Panc1 (cell line): ENCODE measurements around the gene STK11IP. TPM values are rescaled to one million over a fixed set of nuclear protein-coding genes. Genes with fewer than 3 reads are reported as not detected.

Experiments
- ATAC-seq: fragments of 200-7000 bp; cut with Tn5 transposase; 2 replicates; pipeline ENCODE4 v1.9.1; 2020; ENCODE audit warnings: mild to moderate bottlenecking, moderate library complexity
- BruUV-seq: library from RNA; stranded (reverse); fragments of 400-500 nt; replicated peaks from 2 replicates; lab custom pipeline; 2021; lab: Mats Ljungman, UMichigan
- CTCF ChIA-PET: fragments of 300-600 bp; sonication (Branson Sonifier 250); formaldehyde crosslinking; loops from one replicate; lab custom pipeline; 2022; ENCODE audit warnings: antibody characterized with exemption; lab: Charles Lee
- POLR2A ChIA-PET: fragments of 300-600 bp; sonication (Branson Sonifier 250); formaldehyde crosslinking; loops from one replicate; lab custom pipeline; 2022; ENCODE audit warnings: antibody characterized with exemption; lab: Charles Lee
- DNase-seq: peaks from one replicate; pipeline ENCODE4 v3.0.0-alpha.2; 2010; ENCODE audit warnings: low read depth, low spot score
- H3K27ac ChIP-seq: 2 replicates; pipeline ENCODE4 v1.5.1; 2011; ENCODE audit warnings: mild to moderate bottlenecking, low read length, inconsistent platforms
- H3K27me3 ChIP-seq: fragments of 200-500 bp; sonication (Bioruptor generic); 2 replicates; pipeline ENCODE4 v1.6.0; 2014; ENCODE audit warnings: low read length, inconsistent platforms; ENCODE audit not compliant: control insufficient read depth, insufficient read depth
- H3K36me3 ChIP-seq: fragments of 200-500 bp; sonication (Bioruptor generic); 2 replicates; pipeline ENCODE4 v1.5.1; 2014; ENCODE audit warnings: inconsistent platforms, mild to moderate bottlenecking, low read length, moderate library complexity; ENCODE audit not compliant: control insufficient read depth, insufficient read depth
- H3K4me1 ChIP-seq: 2 replicates; pipeline ENCODE4 v1.5.1; 2011; ENCODE audit warnings: inconsistent platforms, mild to moderate bottlenecking, low read length, moderate library complexity; ENCODE audit not compliant: control insufficient read depth, insufficient read depth
- H3K4me3 ChIP-seq, 2 experiments: 2 replicates each; pipeline ENCODE4 v1.5.1; 2011 to 2012; ENCODE audit warnings: low read depth in 2 of 2, low read length in 2 of 2, mild to moderate bottlenecking in 2 of 2, inconsistent platforms in 1 of 2, moderate library complexity in 1 of 2
- H3K9me3 ChIP-seq: fragments of 200-500 bp; sonication (Bioruptor generic); 2 replicates; pipeline ENCODE4 v1.5.1; 2014; ENCODE audit warnings: low read depth, mild to moderate bottlenecking, inconsistent platforms, low read length, moderate library complexity; ENCODE audit not compliant: control insufficient read depth, insufficient read depth
- POLR2AphosphoS5 ChIP-seq: IDR thresholded peaks from 2 replicates; pipeline ENCODE4 v1.6.1; 2012; ENCODE audit warnings: mild to moderate bottlenecking, low read depth, low read length, moderate library complexity
- SIN3A ChIP-seq: IDR thresholded peaks from 2 replicates; pipeline ENCODE4 v1.6.1; 2012; ENCODE audit warnings: low read depth, mild to moderate bottlenecking, low read length, moderate library complexity, borderline replicate concordance; ENCODE audit not compliant: insufficient read depth
- TCF7L2 ChIP-seq: IDR thresholded peaks from 2 replicates; pipeline ENCODE4 v1.6.1; 2011; ENCODE audit warnings: mild to moderate bottlenecking, low read depth, low read length, inconsistent platforms
- in situ Hi-C: cut with HindIII; loops from 2 replicates; pipeline ENCODE4 v1.10.0; 2016; ENCODE audit warnings: low sequenced_read_pairs, low pct_unique_long_range_greater_than_20kb
- intact Hi-C: fragments of 100-400 bp; cut with micrococcal nuclease; formaldehyde crosslinking; loops from one replicate; pipeline ENCODE4 v1.10.0; 2022; ENCODE audit not compliant: unreplicated experiment
- total RNA-seq: library from RNA; stranded (reverse); gene quantifications from one replicate; pipeline ENCODE4 v1.2.1, GENCODE V29; 2021; ENCODE audit not compliant: unreplicated experiment
- TF ChIP-seq, protein P1 (sequence below), 2 experiments: IDR thresholded peaks; 2 replicates each; pipeline ENCODE4 v1.6.1; 2011 to 2012; ENCODE audit warnings: low read depth in 2 of 2, control low read depth in 1 of 2, low read length in 1 of 2, mild to moderate bottlenecking in 1 of 2, moderate library complexity in 1 of 2; ENCODE audit not compliant: insufficient read depth in 1 of 2
- TF ChIP-seq, protein P2 (sequence below): fragments of 450-650 bp; IDR thresholded peaks from 2 replicates; pipeline ENCODE4 v1.5.1; 2017; ENCODE audit warnings: mild to moderate bottlenecking

The STK11IP gene
- total RNA-seq, 1 experiment from 2014 or later = 48.2 TPM

DNA sequence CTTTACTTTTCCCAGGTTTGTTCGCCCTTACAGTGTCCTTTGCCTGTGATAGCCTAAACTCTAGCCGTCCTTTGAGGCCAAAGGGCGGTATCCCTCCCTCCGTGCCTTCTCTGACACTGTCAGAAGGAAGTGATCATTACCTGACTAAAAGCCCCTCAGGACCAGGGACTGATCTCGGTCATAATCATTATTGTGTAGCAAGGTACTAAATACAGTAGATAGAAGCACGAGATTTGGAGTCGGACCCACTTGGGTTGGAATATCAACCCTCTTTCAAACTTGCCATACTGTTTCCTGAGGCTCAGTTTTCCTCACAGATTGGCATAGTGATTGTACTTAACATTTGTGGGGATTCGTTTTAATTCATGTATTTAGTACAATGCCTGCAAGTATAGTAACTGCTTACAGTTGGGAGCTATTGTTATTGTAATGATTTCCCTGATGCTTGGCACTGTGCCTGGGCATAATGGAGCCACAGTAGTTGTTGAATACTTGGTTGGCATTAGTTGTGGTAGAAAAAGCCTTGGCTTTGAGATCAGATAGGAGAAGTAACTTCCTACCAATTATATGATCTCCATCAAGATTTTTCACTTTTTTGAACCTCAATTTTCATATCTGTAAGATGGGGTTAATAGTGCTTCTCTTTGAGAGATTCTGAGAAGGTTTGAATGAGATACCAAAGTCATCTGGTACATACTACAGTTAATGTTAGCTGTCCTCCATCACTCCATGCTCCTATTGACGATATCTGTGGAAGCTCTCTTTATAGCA, 836 bp downstream of the STK11IP start:
- ChIA-PET POLR2A (interaction anchor here (0.6 to 0.7 kb wide), 3 partner anchors 46 to 1363 kb away, joined by 4 to 6 read pairs (median 5); no protein-coding TSS in a partner anchor), CTCF (no interaction called here)
- ATAC-seq (no peak; the same call in 1 of the 2 replicates), DNase-seq (no peak)
- H3K4me1 ChIP-seq = peaks cover 7% of the 10 kb centered on the region; the same call in 1 of the 2 replicates
- BruUV-seq = TSS peak; percentile 90
- intact Hi-C loops (no loop called here), in situ Hi-C loops (no loop called here)
- peak overlapping the region; percentile 78 to 93 for H3K4me3 ChIP-seq
- H3K9me3 ChIP-seq = no peaks in the 10 kb centered on the region
- H3K27me3 ChIP-seq = no peaks in the 10 kb centered on the region
- H3K36me3 ChIP-seq = peaks cover 4% of the 10 kb centered on the region
- TF ChIP-seq SIN3A = no peak
- TF ChIP-seq POLR2AphosphoS5 = no peak; the same call in 1 of the 2 replicates
- TF ChIP-seq, protein P1, sequence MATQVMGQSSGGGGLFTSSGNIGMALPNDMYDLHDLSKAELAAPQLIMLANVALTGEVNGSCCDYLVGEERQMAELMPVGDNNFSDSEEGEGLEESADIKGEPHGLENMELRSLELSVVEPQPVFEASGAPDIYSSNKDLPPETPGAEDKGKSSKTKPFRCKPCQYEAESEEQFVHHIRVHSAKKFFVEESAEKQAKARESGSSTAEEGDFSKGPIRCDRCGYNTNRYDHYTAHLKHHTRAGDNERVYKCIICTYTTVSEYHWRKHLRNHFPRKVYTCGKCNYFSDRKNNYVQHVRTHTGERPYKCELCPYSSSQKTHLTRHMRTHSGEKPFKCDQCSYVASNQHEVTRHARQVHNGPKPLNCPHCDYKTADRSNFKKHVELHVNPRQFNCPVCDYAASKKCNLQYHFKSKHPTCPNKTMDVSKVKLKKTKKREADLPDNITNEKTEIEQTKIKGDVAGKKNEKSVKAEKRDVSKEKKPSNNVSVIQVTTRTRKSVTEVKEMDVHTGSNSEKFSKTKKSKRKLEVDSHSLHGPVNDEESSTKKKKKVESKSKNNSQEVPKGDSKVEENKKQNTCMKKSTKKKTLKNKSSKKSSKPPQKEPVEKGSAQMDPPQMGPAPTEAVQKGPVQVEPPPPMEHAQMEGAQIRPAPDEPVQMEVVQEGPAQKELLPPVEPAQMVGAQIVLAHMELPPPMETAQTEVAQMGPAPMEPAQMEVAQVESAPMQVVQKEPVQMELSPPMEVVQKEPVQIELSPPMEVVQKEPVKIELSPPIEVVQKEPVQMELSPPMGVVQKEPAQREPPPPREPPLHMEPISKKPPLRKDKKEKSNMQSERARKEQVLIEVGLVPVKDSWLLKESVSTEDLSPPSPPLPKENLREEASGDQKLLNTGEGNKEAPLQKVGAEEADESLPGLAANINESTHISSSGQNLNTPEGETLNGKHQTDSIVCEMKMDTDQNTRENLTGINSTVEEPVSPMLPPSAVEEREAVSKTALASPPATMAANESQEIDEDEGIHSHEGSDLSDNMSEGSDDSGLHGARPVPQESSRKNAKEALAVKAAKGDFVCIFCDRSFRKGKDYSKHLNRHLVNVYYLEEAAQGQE (IDR thresholded peaks at IDR 0.05; ENCODE audit: insufficient read depth in 1 of 2, low read depth in 2 of 2, low read length in 1 of 2) = no peak
- TF ChIP-seq, protein P2, sequence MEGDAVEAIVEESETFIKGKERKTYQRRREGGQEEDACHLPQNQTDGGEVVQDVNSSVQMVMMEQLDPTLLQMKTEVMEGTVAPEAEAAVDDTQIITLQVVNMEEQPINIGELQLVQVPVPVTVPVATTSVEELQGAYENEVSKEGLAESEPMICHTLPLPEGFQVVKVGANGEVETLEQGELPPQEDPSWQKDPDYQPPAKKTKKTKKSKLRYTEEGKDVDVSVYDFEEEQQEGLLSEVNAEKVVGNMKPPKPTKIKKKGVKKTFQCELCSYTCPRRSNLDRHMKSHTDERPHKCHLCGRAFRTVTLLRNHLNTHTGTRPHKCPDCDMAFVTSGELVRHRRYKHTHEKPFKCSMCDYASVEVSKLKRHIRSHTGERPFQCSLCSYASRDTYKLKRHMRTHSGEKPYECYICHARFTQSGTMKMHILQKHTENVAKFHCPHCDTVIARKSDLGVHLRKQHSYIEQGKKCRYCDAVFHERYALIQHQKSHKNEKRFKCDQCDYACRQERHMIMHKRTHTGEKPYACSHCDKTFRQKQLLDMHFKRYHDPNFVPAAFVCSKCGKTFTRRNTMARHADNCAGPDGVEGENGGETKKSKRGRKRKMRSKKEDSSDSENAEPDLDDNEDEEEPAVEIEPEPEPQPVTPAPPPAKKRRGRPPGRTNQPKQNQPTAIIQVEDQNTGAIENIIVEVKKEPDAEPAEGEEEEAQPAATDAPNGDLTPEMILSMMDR = no peak
- no peak for TF ChIP-seq TCF7L2
- H3K27ac ChIP-seq = peak overlapping the region; percentile 99

DNA sequence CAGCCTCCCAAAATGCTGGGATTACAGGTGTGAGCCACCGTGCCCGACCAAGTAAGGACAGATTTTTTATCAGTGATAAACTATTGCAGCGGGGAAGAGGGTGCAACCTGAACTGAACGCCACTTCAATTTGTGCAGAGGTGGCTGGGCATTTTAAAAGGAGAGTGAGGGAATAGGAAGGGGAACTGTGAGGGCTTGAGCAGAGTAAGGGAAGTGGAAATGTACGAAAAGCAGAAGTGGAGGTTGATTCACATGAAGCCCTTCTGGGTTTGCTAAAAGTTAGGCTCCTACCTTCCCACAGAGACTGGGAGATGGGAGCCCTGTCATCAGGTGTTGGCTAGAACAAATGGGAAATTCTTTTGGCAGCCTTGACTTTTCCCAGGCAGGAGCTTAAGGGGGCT, 6.1 kb downstream of the STK11IP start:
- in situ Hi-C loops = no loop called here
- ChIA-PET POLR2A (no interaction called here), CTCF (no interaction called here)
- ATAC-seq (no peak), DNase-seq (no peak)
- intact Hi-C loops = no loop called here
- H3K4me3 ChIP-seq = no peak overlapping the region
- TF ChIP-seq SIN3A = no peak
- TF ChIP-seq, protein P2 = no peak
- TF ChIP-seq, protein P1 (IDR thresholded peaks at IDR 0.05; ENCODE audit: insufficient read depth in 1 of 2, low read depth in 2 of 2, low read length in 1 of 2) = no peak
- no TSS peak for BruUV-seq
- no peak overlapping the region for H3K27ac ChIP-seq
- no peaks in the 10 kb centered on the region for H3K9me3 ChIP-seq
- H3K36me3 ChIP-seq = peaks cover 7% of the 10 kb centered on the region
- H3K4me1 ChIP-seq = no peaks in the 10 kb centered on the region
- no peaks in the 10 kb centered on the region for H3K27me3 ChIP-seq
